HEK293 (cell line): ENCODE results near the gene GNPTAB.

Experiments
- CTCF ChIA-PET: fragments of 350-600 bp; formaldehyde crosslinking; extraction: SDS; loops from one replicate; lab custom pipeline; 2021; ENCODE audit warnings: antibody characterized with exemption; lab: Yijun Ruan, JAX
- POLR2A ChIA-PET: fragments of 300-600 bp; formaldehyde crosslinking; extraction: SDS; loops from one replicate; lab custom pipeline; 2020; ENCODE audit warnings: antibody characterized with exemption, inconsistent platforms; lab: Yijun Ruan, JAX
- H3K27ac ChIP-seq: fragments of 200-500 bp; sonication (Bioruptor generic); 2 replicates; pipeline ENCODE4 v1.5.1; 2014; ENCODE audit warnings: low read depth, low read length, control low read depth, inconsistent platforms; ENCODE audit errors: extremely low read depth
- H3K36me3 ChIP-seq, 2 experiments: fragments of 200-500 bp in 1 of 2; sonication (Bioruptor generic) in 1 of 2; 1 replicate in 1 of 2; 2 replicates in 1 of 2; pipeline ENCODE4 v1.5.1; 2014 to 2017; ENCODE audit warnings: inconsistent platforms in 2 of 2, low read length in 2 of 2; ENCODE audit not compliant: control insufficient read depth in 2 of 2, insufficient read depth in 1 of 2
- H3K4me1 ChIP-seq: fragments of 200-500 bp; sonication (Bioruptor generic); 2 replicates; pipeline ENCODE4 v1.5.1; 2014; ENCODE audit warnings: mild to moderate bottlenecking, low read length, inconsistent platforms; ENCODE audit not compliant: control insufficient read depth, insufficient read depth
- H3K4me3 ChIP-seq: 2 replicates; pipeline ENCODE4 v1.5.1; 2011; ENCODE audit warnings: low read depth, mild to moderate bottlenecking, control low read depth, low read length, moderate library complexity
- H3K9me3 ChIP-seq: fragments of 200-500 bp; sonication (Bioruptor generic); 2 replicates; pipeline ENCODE4 v1.5.1; 2014; ENCODE audit warnings: low read depth, low read length, inconsistent platforms; ENCODE audit not compliant: control insufficient read depth, insufficient read depth
- KLF10 ChIP-seq: fragments of 450-650 bp; IDR thresholded peaks from 2 replicates; pipeline ENCODE4 v1.5.1; 2018; ENCODE audit warnings: missing biosample characterization, mild to moderate bottlenecking, missing genetic modification characterization
- SP2 ChIP-seq: fragments of 450-650 bp; formaldehyde crosslinking; IDR thresholded peaks from 2 replicates; pipeline ENCODE4 v1.5.1; 2016; ENCODE audit warnings: missing biosample characterization, missing genetic modification characterization
- ZBTB1 ChIP-seq: fragments of 450-650 bp; formaldehyde crosslinking; IDR thresholded peaks from 2 replicates; pipeline ENCODE4 v1.5.1; 2016; ENCODE audit warnings: missing biosample characterization, missing genetic modification characterization
- ZBTB8A ChIP-seq: fragments of 450-650 bp; formaldehyde crosslinking; IDR thresholded peaks from 2 replicates; pipeline ENCODE4 v1.5.1; 2016; ENCODE audit warnings: missing biosample characterization, missing genetic modification characterization
- ZNF155 ChIP-seq: fragments of 450-650 bp; formaldehyde crosslinking; IDR thresholded peaks from 2 replicates; pipeline ENCODE4 v1.5.1; 2016; ENCODE audit warnings: missing biosample characterization, missing genetic modification characterization
- ZNF175 ChIP-seq: fragments of 450-650 bp; formaldehyde crosslinking; IDR thresholded peaks from 2 replicates; pipeline ENCODE4 v1.5.1; 2016; ENCODE audit warnings: missing biosample characterization, missing genetic modification characterization
- ZNF19 ChIP-seq: fragments of 450-650 bp; formaldehyde crosslinking; IDR thresholded peaks from 2 replicates; pipeline ENCODE4; 2016; ENCODE audit warnings: missing biosample characterization, missing genetic modification characterization, low read depth
- ZNF202 ChIP-seq: fragments of 450-650 bp; formaldehyde crosslinking; IDR thresholded peaks from 2 replicates; pipeline ENCODE4 v1.5.1; 2016; ENCODE audit warnings: missing biosample characterization, missing genetic modification characterization, borderline replicate concordance
- ZNF350 ChIP-seq: fragments of 450-650 bp; formaldehyde crosslinking; IDR thresholded peaks from 2 replicates; pipeline ENCODE4 v1.5.0; 2017; ENCODE audit warnings: missing biosample characterization, mild to moderate bottlenecking, missing genetic modification characterization
- ZNF391 ChIP-seq: fragments of 450-650 bp; formaldehyde crosslinking; IDR thresholded peaks from 2 replicates; pipeline ENCODE4 v1.5.1; 2016; ENCODE audit warnings: low read depth, missing biosample characterization, missing genetic modification characterization, borderline replicate concordance
- ZNF514 ChIP-seq: fragments of 450-650 bp; formaldehyde crosslinking; IDR thresholded peaks from 2 replicates; pipeline ENCODE4 v1.5.1; 2016; ENCODE audit warnings: missing biosample characterization, missing genetic modification characterization
- ZNF624 ChIP-seq: fragments of 450-650 bp; formaldehyde crosslinking; IDR thresholded peaks from 2 replicates; pipeline ENCODE4 v1.5.1; 2017; ENCODE audit warnings: missing biosample characterization, missing genetic modification characterization
- ZNF664 ChIP-seq: fragments of 450-650 bp; formaldehyde crosslinking; IDR thresholded peaks from 2 replicates; pipeline ENCODE4 v1.5.1; 2016; ENCODE audit warnings: missing biosample characterization, missing genetic modification characterization
- ZNF76 ChIP-seq: fragments of 450-650 bp; formaldehyde crosslinking; IDR thresholded peaks from 2 replicates; pipeline ENCODE4; 2016; ENCODE audit warnings: low read depth, missing biosample characterization, missing genetic modification characterization, borderline replicate concordance
- TF ChIP-seq, protein P1 (sequence below): fragments of 450-650 bp; formaldehyde crosslinking; IDR thresholded peaks from 2 replicates; pipeline ENCODE4 v1.5.1; 2016; ENCODE audit warnings: missing biosample characterization, missing genetic modification characterization
- TF ChIP-seq, protein P2 (sequence below): fragments of 450-650 bp; formaldehyde crosslinking; conservative IDR thresholded peaks from 2 replicates; pipeline ENCODE4 v1.5.1; 2016; ENCODE audit warnings: low read depth, missing biosample characterization, missing genetic modification characterization
- TF ChIP-seq, protein P3 (sequence below): fragments of 450-650 bp; formaldehyde crosslinking; IDR thresholded peaks from 2 replicates; pipeline ENCODE4 v1.5.1; 2016; ENCODE audit warnings: missing biosample characterization, missing genetic modification characterization
- TF ChIP-seq, protein P4 (sequence below): fragments of 450-650 bp; formaldehyde crosslinking; IDR thresholded peaks from 2 replicates; pipeline ENCODE4 v1.5.1; 2016; ENCODE audit warnings: missing biosample characterization, missing genetic modification characterization, borderline replicate concordance

GNPTAB gene

DNA sequence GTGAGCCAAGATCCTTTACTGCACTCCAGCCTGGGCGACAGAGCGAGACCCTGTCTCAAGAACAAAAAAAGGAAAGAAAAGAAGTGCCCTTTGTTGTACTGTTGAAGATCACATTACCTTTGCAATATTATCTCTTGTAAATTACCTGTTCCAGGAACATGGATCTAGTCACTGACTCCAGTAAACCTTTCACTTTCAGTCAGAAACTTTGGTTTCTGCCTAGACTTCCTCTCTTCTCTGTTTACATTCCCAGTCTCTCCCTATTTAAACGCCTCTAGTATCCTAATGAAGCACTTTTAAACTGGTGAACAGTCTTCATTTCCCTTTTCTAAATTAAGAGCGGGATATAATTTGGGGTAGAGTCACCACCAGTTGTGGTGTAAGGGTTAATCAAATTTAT lies 120.5 kb downstream of the GNPTAB start:
- no peak for TF ChIP-seq KLF10 (tag by site-specific recombination)
- TF ChIP-seq, protein P1, sequence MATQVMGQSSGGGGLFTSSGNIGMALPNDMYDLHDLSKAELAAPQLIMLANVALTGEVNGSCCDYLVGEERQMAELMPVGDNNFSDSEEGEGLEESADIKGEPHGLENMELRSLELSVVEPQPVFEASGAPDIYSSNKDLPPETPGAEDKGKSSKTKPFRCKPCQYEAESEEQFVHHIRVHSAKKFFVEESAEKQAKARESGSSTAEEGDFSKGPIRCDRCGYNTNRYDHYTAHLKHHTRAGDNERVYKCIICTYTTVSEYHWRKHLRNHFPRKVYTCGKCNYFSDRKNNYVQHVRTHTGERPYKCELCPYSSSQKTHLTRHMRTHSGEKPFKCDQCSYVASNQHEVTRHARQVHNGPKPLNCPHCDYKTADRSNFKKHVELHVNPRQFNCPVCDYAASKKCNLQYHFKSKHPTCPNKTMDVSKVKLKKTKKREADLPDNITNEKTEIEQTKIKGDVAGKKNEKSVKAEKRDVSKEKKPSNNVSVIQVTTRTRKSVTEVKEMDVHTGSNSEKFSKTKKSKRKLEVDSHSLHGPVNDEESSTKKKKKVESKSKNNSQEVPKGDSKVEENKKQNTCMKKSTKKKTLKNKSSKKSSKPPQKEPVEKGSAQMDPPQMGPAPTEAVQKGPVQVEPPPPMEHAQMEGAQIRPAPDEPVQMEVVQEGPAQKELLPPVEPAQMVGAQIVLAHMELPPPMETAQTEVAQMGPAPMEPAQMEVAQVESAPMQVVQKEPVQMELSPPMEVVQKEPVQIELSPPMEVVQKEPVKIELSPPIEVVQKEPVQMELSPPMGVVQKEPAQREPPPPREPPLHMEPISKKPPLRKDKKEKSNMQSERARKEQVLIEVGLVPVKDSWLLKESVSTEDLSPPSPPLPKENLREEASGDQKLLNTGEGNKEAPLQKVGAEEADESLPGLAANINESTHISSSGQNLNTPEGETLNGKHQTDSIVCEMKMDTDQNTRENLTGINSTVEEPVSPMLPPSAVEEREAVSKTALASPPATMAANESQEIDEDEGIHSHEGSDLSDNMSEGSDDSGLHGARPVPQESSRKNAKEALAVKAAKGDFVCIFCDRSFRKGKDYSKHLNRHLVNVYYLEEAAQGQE = no peak
- TF ChIP-seq ZNF350 (tag by site-specific recombination) = no peak
- no peak for TF ChIP-seq ZNF175 (tag by site-specific recombination)
- TF ChIP-seq ZBTB1 (tag by site-specific recombination) = no peak
- no peak for TF ChIP-seq SP2
- TF ChIP-seq ZNF514 (tag by site-specific recombination) = no peak
- TF ChIP-seq ZNF202 = no peak
- no peak for TF ChIP-seq ZNF624 (tag by site-specific recombination)
- no peak for TF ChIP-seq ZNF391 (tag by site-specific recombination)
- TF ChIP-seq, protein P2, sequence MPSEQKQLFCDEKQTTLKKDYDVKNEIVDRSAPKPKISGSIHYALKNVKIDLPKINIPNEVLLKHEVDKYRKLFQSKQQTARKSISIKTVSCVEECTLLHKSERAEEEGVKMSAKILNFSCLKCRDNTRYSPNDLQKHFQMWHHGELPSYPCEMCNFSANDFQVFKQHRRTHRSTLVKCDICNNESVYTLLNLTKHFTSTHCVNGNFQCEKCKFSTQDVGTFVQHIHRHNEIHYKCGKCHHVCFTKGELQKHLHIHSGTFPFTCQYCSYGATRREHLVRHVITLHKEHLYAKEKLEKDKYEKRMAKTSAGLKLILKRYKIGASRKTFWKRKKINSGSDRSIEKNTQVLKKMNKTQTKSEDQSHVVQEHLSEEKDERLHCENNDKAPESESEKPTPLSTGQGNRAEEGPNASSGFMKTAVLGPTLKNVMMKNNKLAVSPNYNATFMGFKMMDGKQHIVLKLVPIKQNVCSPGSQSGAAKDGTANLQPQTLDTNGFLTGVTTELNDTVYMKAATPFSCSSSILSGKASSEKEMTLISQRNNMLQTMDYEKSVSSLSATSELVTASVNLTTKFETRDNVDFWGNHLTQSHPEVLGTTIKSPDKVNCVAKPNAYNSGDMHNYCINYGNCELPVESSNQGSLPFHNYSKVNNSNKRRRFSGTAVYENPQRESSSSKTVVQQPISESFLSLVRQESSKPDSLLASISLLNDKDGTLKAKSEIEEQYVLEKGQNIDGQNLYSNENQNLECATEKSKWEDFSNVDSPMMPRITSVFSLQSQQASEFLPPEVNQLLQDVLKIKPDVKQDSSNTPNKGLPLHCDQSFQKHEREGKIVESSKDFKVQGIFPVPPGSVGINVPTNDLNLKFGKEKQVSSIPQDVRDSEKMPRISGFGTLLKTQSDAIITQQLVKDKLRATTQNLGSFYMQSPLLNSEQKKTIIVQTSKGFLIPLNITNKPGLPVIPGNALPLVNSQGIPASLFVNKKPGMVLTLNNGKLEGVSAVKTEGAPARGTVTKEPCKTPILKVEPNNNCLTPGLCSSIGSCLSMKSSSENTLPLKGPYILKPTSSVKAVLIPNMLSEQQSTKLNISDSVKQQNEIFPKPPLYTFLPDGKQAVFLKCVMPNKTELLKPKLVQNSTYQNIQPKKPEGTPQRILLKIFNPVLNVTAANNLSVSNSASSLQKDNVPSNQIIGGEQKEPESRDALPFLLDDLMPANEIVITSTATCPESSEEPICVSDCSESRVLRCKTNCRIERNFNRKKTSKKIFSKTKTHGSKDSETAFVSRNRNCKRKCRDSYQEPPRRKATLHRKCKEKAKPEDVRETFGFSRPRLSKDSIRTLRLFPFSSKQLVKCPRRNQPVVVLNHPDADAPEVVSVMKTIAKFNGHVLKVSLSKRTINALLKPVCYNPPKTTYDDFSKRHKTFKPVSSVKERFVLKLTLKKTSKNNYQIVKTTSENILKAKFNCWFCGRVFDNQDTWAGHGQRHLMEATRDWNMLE = no peak
- TF ChIP-seq ZNF155 = no peak
- TF ChIP-seq, protein P3, sequence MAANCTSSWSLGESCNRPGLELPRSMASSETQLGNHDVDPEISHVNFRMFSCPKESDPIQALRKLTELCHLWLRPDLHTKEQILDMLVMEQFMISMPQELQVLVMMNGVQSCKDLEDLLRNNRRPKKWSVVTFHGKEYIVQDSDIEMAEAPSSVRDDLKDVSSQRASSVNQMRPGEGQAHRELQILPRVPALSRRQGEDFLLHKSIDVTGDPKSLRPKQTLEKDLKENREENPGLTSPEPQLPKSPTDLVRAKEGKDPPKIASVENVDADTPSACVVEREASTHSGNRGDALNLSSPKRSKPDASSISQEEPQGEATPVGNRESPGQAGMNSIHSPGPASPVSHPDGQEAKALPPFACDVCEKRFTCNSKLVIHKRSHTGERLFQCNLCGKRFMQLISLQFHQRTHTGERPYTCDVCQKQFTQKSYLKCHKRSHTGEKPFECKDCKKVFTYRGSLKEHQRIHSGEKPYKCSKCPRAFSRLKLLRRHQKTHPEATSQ = no peak
- TF ChIP-seq, protein P4, sequence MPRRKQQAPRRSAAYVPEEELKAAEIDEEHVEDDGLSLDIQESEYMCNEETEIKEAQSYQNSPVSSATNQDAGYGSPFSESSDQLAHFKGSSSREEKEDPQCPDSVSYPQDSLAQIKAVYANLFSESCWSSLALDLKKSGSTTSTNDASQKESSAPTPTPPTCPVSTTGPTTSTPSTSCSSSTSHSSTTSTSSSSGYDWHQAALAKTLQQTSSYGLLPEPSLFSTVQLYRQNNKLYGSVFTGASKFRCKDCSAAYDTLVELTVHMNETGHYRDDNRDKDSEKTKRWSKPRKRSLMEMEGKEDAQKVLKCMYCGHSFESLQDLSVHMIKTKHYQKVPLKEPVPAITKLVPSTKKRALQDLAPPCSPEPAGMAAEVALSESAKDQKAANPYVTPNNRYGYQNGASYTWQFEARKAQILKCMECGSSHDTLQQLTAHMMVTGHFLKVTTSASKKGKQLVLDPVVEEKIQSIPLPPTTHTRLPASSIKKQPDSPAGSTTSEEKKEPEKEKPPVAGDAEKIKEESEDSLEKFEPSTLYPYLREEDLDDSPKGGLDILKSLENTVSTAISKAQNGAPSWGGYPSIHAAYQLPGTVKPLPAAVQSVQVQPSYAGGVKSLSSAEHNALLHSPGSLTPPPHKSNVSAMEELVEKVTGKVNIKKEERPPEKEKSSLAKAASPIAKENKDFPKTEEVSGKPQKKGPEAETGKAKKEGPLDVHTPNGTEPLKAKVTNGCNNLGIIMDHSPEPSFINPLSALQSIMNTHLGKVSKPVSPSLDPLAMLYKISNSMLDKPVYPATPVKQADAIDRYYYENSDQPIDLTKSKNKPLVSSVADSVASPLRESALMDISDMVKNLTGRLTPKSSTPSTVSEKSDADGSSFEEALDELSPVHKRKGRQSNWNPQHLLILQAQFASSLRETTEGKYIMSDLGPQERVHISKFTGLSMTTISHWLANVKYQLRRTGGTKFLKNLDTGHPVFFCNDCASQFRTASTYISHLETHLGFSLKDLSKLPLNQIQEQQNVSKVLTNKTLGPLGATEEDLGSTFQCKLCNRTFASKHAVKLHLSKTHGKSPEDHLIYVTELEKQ (tag by site-specific recombination) = no peak
- TF ChIP-seq ZNF19 (tag by site-specific recombination) = no peak
- no peak for TF ChIP-seq ZNF664 (tag by site-specific recombination)
- TF ChIP-seq ZNF76 = no peak
- TF ChIP-seq ZBTB8A (tag by site-specific recombination) = no peak
- H3K27ac ChIP-seq = no peak overlapping the region
- no peaks in the 10 kb centered on the region for H3K36me3 ChIP-seq
- ChIA-PET CTCF (no interaction called here), POLR2A (no interaction called here)
- H3K9me3 ChIP-seq = no peaks in the 10 kb centered on the region
- no peak overlapping the region for H3K4me3 ChIP-seq
- H3K4me1 ChIP-seq = peaks cover 23% of the 10 kb centered on the region
